ENCODE results near the gene ASXL1.

- TF ChIP-seq, protein P1, sequence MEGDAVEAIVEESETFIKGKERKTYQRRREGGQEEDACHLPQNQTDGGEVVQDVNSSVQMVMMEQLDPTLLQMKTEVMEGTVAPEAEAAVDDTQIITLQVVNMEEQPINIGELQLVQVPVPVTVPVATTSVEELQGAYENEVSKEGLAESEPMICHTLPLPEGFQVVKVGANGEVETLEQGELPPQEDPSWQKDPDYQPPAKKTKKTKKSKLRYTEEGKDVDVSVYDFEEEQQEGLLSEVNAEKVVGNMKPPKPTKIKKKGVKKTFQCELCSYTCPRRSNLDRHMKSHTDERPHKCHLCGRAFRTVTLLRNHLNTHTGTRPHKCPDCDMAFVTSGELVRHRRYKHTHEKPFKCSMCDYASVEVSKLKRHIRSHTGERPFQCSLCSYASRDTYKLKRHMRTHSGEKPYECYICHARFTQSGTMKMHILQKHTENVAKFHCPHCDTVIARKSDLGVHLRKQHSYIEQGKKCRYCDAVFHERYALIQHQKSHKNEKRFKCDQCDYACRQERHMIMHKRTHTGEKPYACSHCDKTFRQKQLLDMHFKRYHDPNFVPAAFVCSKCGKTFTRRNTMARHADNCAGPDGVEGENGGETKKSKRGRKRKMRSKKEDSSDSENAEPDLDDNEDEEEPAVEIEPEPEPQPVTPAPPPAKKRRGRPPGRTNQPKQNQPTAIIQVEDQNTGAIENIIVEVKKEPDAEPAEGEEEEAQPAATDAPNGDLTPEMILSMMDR (IDR thresholded peaks at IDR 0.05 in 2 of 3, conservative IDR thresholded peaks at IDR 0.05 in 1 of 3; ENCODE audit: borderline replicate concordance in 1 of 3, insufficient read depth in 1 of 3, low read depth in 2 of 3, low read length in 2 of 3): no peak
- no peak for TF ChIP-seq CBX3 (IDR thresholded peaks at IDR 0.05; ENCODE audit: low read depth)
- no peak for TF ChIP-seq TCF7L2 (IDR thresholded peaks at IDR 0.05; ENCODE audit: borderline replicate concordance, extremely low read depth, insufficient read depth, insufficient read length)
- no peak for TF ChIP-seq MAX (IDR thresholded peaks at IDR 0.05)
- no peak for TF ChIP-seq POLR2AphosphoS5 (IDR thresholded peaks at IDR 0.05; ENCODE audit: low read depth, low read length)
- TF ChIP-seq REST (IDR thresholded peaks at IDR 0.05; ENCODE audit: low read depth): no peak
- no peak for TF ChIP-seq POLR2A (IDR thresholded peaks at IDR 0.05; ENCODE audit: borderline replicate concordance, extremely low read depth, insufficient read depth, insufficient read length)
- no peak for TF ChIP-seq SP1 (IDR thresholded peaks at IDR 0.05; ENCODE audit: low read depth)
Observed at GRCh38 chr20:32333181-32333987, 24.7 kb upstream of the ASXL1 start.
